Type B pancreatic cell (in vitro differentiated cells): ENCODE data around the gene CD8B. TPM values are rescaled to one million over a fixed set of nuclear protein-coding genes. Genes with fewer than 3 reads are reported as not detected.
"Not testable (repeated sequence)": the region's sequence is repeated elsewhere in the genome, so short reads cannot be mapped to it uniquely, and the experiment has no call there.

Experiments used
- DNase-seq: peaks from one replicate; pipeline ENCODE4 v3.0.0; 2021; ENCODE audit warnings: mixed read lengths; ENCODE audit not compliant: unreplicated experiment; ENCODE audit errors: extremely low spot score
- H3K27ac Mint-ChIP-seq: 2 replicates; pipeline ENCODE4 v1.8.0; 2021; ENCODE audit warnings: mild to moderate bottlenecking, mixed read lengths
- H3K27me3 Mint-ChIP-seq: 2 replicates; pipeline ENCODE4 v1.8.0; 2021; ENCODE audit warnings: mixed read lengths
- H3K36me3 Mint-ChIP-seq: 2 replicates; pipeline ENCODE4 v1.8.0; 2021; ENCODE audit warnings: mixed read lengths
- H3K4me1 Mint-ChIP-seq: one replicate; pipeline ENCODE4 v1.8.0; 2021; ENCODE audit warnings: mixed read lengths; ENCODE audit not compliant: unreplicated experiment
- H3K4me3 Mint-ChIP-seq: 2 replicates; pipeline ENCODE4 v1.8.0; 2021; ENCODE audit warnings: mild to moderate bottlenecking, mixed read lengths
- H3K9me3 Mint-ChIP-seq: 2 replicates; pipeline ENCODE4 v1.8.0; 2021; ENCODE audit warnings: mixed read lengths
- long read RNA-seq: library from polyadenylated mRNA; unstranded; transcript quantifications from one replicate; pipeline ENCODE4 v2.0.0, GENCODE V29; 2020
- total RNA-seq: library from RNA; stranded (reverse); gene quantifications from 2 replicates; pipeline ENCODE4 v1.2.1, GENCODE V29; 2021; ENCODE audit warnings: low replicate concordance

Gene CD8B
- 0.93 and 2.4 TPM in 2 replicates for total RNA-seq
- long read RNA-seq, partial matches to known transcripts = 0 of 4 reads
- long read RNA-seq, other reads (novel, unspliced or antisense) = 1 of 4 reads

DNA sequence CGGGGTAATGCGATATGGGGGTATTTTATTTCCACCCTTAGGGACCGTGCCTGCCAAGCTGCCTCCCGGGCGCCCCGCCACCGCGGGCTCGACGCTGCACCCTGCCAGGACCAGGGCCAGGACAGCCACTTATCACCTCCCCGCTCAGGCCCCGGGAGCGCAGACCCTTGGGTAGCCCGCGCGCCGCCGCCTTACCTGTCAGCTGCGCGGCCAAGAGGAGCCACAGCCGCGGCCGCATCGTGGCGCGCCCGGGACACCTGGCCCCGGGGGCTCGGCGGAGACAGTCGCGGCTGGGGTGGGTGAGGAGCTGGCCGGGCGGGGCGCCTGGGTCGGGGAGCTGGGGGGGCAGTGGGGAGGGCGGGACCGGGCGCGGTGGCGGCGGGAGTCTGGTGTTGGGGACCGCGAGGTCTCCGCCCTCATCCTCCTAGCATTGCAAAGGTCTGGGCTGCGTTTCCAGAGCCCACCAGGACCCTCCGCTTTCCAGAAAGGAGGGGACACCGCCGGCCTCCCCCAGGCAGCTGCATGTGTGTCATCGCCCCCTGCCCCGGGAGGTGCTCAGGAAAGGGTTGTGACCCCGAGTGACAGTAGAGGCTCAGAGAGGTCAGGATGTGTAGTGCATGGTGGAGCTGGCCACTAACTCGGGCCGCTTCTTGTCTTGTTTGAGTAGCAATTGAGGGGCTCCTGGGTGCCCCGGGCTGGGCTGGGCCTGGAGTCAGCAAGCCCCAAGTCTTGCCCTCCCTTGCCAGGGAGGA is at the start of gene CD8B:
Gene CD8B, minus strand, starts transcription at position 259 of the 752 bp plus-strand sequence. Its CDS starts 21 bp downstream, at position 238.
- peak within 1 kb of the TSS; percentile 39 for H3K4me3 Mint-ChIP-seq
- H3K4me1 Mint-ChIP-seq, H3K27ac Mint-ChIP-seq, H3K36me3 Mint-ChIP-seq, H3K9me3 Mint-ChIP-seq, DNase-seq: not testable (repeated sequence)
- peaks cover 18% of the 10 kb centered on the region for H3K27me3 Mint-ChIP-seq

DNA sequence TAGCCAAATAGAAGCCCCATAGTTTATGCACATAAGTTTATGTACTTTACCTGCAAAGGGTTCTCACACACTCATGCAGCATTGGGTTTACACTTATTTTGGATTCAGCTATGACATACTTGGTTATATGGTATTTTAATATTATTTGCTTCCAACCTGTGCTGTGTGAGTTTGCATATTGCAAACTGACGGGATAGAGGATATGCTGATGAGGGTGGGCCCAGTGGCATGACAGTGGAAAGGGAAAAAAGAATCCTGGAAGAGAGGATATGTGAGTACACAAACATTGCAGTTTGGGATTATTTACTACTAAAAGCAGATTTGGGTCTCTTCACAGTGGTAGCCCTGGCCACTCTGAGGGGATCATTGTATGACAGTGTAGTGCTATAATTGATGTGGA is 44.2 kb upstream of the CD8B start:
- not testable (repeated sequence) for DNase-seq, H3K4me1 Mint-ChIP-seq, H3K9me3 Mint-ChIP-seq, H3K27ac Mint-ChIP-seq, H3K36me3 Mint-ChIP-seq, H3K27me3 Mint-ChIP-seq, H3K4me3 Mint-ChIP-seq

DNA sequence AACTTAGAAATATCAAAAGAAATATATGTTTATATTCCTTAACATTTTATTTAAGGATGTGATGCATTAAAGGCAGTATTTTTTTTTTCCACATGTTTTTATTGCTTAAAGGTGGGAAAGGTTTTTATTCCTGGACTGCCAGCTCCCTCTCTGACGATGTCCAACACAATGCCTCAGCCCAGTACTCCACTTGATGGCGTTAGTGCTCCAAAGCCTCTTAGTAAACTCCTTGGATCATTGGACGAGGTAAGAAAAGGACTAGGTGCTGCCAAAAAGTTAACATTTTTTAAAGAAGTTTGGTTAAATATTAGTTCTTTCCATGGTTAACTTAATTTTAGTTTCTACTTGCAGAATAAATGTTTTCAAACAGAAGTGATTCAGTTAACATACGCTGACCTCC is 39.0 kb upstream of the CD8B start:
- H3K27ac Mint-ChIP-seq, H3K4me3 Mint-ChIP-seq, H3K36me3 Mint-ChIP-seq, H3K4me1 Mint-ChIP-seq, DNase-seq, H3K27me3 Mint-ChIP-seq, H3K9me3 Mint-ChIP-seq: not testable (repeated sequence)

DNA sequence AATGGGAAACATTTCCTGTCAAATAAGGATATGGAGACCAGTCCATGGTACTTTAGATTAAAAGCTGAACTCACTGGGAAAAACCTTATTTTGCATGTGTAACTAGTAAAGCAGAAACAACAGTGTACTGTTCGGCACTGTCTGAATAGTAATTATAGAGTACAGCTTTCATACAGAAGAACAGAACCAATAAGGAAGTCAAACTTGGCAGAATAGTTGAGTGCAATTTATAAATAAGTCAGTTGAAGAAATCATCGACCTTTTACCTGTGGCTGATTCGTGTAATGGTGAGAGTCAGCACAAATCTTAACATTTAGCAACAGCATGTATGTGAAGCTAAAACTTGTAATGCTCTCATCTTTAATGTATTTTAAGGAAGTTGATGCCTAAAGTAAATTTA is 24.3 kb upstream of the CD8B start:
- H3K36me3 Mint-ChIP-seq, H3K9me3 Mint-ChIP-seq, H3K27ac Mint-ChIP-seq, DNase-seq, H3K27me3 Mint-ChIP-seq, H3K4me1 Mint-ChIP-seq, H3K4me3 Mint-ChIP-seq: not testable (repeated sequence)

DNA sequence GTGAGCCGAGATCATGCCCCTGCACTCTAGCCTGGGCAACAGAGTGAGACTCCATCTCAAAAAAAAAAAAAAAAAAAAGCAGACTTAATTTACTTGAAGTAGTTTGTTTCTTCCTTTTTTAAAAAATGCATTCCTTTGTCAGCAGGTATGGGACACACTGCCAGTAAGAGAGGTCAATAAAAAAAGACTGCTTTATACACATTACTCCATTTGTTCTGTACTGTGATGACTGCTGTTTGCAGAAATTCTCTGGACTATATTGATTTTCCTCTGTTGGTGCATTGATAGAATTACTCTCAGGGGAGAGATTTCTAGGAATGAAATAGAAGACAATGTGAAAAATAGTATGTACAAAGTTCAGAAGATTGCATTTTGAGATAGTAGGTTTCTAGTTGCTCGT is 21.2 kb upstream of the CD8B start:
- not testable (repeated sequence) for H3K27me3 Mint-ChIP-seq, H3K27ac Mint-ChIP-seq, H3K4me3 Mint-ChIP-seq, DNase-seq, H3K9me3 Mint-ChIP-seq, H3K4me1 Mint-ChIP-seq, H3K36me3 Mint-ChIP-seq

DNA sequence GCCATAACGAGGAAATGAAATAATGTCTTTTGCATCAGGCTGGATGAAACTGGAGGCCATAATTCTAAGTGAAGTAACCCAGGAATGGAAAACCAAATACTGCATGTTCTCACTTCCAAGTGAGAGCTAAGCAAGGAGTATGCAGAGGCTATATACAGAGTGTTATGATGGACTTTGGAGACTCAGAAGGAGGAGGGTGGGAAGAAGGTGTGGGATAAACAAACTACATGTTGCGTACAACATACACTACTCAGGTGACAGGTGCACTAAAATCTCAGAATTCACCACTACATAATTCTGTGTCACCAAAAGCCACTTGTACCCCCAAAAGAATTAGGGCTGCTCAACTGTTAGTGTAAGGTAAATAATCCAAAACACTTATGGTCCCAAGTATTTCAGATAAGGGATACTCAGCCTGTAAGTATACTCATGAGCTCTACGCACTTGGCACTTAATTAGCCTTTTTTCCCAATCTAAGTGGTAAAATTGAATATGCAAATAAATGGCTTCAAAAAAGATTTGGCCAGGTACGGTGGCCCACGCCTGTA is 20.5 kb upstream of the CD8B start:
- not testable (repeated sequence) for H3K27me3 Mint-ChIP-seq, H3K9me3 Mint-ChIP-seq, DNase-seq, H3K36me3 Mint-ChIP-seq, H3K27ac Mint-ChIP-seq, H3K4me3 Mint-ChIP-seq, H3K4me1 Mint-ChIP-seq

DNA sequence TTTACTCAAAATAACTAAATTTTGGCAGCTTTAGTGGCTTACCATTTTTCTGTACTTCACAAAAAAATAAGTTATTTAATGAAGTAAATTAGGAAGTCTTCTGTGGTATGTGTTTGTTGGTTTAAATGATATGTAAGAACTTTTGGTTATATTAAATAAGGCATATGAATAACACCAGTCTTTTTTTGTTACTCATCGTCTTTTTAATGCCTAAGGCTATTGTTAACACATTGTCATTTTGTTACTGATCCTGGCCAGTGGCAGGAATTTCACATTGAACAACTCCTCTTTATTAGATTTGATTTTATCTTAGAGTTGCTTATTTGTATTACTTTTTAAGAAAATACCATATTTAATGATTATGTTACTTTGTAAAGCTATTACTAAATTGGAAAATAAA is 17.3 kb upstream of the CD8B start:
- H3K9me3 Mint-ChIP-seq, DNase-seq, H3K4me3 Mint-ChIP-seq: not testable (repeated sequence)

DNA sequence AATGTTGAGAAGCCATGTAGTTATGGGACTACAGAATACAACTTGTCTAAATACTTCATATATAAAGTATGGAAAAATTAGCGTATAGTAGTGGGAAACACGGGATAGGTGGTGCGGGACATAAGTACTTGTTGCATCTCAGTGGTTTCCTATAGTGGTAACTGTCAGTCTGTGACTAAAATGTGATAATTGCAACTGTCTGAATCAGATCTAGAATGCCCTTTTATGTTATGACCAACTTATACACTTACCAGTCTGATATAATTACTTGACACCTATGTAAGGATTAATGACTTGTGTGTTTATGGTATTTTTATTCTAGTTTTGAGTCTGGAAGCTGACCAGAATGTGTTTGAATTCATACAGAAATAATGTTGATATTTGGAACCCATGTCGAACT is 9.3 kb upstream of the CD8B start:
- H3K27me3 Mint-ChIP-seq, H3K4me3 Mint-ChIP-seq: not testable (repeated sequence)

More for the DNA sequence above, 17.3 kb upstream of the CD8B start:
- H3K27ac Mint-ChIP-seq, H3K4me1 Mint-ChIP-seq, H3K36me3 Mint-ChIP-seq, H3K27me3 Mint-ChIP-seq: not testable (repeated sequence)

DNA sequence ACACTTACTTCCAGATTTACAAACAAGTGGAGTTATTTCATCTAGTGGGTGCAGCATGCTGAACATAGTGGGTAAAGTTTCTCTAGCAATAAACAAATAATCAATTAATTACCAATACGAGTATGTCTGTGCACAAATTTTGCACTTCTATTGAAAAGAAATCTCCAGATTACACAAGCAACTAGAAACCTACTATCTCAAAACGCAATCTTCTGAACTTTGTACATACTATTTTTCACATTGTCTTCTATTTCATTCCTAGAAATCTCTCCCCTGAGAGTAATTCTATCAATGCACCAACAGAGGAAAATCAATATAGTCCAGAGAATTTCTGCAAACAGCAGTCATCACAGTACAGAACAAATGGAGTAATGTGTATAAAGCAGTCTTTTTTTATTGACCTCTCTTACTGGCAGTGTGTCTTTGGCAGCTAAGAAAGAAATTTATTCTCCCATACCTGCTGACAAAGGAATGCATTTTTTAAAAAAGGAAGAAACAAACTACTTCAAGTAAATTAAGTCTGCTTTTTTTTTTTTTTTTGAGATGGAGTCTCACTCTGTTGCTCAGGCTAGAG is 7.3 kb upstream of the CD8B start:
- H3K4me1 Mint-ChIP-seq, DNase-seq, H3K36me3 Mint-ChIP-seq, H3K27me3 Mint-ChIP-seq, H3K9me3 Mint-ChIP-seq, H3K4me3 Mint-ChIP-seq, H3K27ac Mint-ChIP-seq: not testable (repeated sequence)

More for the DNA sequence above, 9.3 kb upstream of the CD8B start:
- H3K4me1 Mint-ChIP-seq, H3K36me3 Mint-ChIP-seq, H3K27ac Mint-ChIP-seq, H3K9me3 Mint-ChIP-seq, DNase-seq: not testable (repeated sequence)

DNA sequence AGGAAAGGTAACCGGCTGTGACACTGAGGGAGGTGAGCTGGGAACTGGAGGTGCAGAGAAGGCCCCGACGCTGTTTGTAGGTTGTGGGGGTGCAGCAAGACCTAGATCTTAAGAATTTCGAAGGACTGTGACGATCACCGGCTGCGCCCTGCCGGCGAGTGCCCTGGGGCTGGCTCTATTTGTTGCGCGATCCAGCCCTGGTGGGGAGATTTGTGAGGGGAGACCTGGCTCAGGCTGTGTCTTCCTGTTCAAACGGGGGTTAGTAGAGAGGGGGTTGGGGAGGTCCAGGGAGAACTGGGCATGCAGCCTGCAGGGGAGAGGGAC is 656 bp upstream of the CD8B start:
- not testable (repeated sequence) for H3K4me3 Mint-ChIP-seq, H3K9me3 Mint-ChIP-seq, H3K36me3 Mint-ChIP-seq, H3K27ac Mint-ChIP-seq, H3K4me1 Mint-ChIP-seq, DNase-seq
- H3K27me3 Mint-ChIP-seq = peaks cover 18% of the 10 kb centered on the region

DNA sequence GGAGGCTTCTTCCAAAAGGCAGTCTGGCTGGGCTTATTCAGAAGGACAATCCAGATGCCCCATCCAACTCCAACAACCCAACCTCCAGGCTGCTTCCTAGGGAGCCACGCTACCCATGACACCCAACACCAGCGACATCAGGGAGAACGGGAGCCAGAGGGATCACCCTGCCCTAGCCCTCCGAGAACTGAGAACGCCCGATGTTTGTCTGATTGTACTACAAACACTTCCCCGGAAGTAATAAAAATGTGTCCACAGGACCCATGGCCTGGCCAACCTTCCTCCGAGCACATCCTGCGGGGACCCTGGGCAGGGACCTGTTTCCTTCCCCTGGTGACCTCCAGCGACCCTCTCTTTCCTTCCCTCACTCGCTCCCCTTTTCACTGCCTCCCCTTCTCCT is 511 bp downstream of the CD8B start:
- Mint-ChIP-seq H3K27me3 (peaks cover 18% of the 10 kb centered on the region), H3K4me3 (peak overlapping the region; percentile 39)
- not testable (repeated sequence) for H3K4me1 Mint-ChIP-seq, DNase-seq, H3K27ac Mint-ChIP-seq, H3K36me3 Mint-ChIP-seq, H3K9me3 Mint-ChIP-seq

DNA sequence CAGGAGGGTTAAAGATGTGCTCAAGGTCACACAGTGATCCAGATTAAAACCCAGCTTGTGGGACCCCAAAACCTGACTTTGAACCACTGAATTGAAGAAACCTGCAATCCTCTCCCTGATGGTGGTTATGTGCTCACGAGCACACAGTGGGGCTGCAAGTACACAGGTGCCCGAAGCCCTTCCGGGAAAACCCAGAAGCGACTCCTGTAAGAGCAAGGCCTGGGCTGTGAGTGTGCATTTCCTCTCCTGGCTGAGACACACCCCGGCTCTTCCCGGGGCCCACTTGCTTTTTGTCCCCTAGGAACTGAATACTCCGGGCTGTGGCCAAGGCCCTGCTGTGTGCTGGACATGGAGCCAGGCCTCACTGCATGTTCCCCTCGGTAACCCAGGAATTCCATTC is 1.1 kb downstream of the CD8B start:
- not testable (repeated sequence) for H3K4me1 Mint-ChIP-seq, H3K9me3 Mint-ChIP-seq, H3K4me3 Mint-ChIP-seq, H3K27ac Mint-ChIP-seq, DNase-seq, H3K36me3 Mint-ChIP-seq
- peaks cover 18% of the 10 kb centered on the region for H3K27me3 Mint-ChIP-seq

DNA sequence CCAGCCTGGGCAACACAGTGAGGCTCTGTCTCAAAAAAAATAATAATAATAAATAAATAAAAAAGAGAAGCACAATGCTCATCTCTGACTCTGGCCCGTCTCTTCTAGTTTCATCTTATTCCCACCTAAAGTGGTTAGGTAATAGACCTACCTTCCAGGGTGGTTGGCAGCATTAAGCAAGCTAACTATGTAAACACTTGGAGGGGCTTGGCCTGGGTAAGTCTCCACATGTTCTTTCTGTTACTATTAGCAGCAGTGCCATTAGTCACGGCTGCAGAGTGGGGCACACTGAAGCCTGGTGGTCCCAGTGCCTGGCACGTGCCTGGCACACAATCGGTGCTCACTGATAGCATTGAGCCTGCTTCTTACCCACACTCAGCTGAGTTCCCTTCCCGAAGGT is 4.0 kb downstream of the CD8B start:
- not testable (repeated sequence) for H3K27me3 Mint-ChIP-seq, DNase-seq, H3K4me1 Mint-ChIP-seq, H3K36me3 Mint-ChIP-seq, H3K4me3 Mint-ChIP-seq, H3K9me3 Mint-ChIP-seq, H3K27ac Mint-ChIP-seq

DNA sequence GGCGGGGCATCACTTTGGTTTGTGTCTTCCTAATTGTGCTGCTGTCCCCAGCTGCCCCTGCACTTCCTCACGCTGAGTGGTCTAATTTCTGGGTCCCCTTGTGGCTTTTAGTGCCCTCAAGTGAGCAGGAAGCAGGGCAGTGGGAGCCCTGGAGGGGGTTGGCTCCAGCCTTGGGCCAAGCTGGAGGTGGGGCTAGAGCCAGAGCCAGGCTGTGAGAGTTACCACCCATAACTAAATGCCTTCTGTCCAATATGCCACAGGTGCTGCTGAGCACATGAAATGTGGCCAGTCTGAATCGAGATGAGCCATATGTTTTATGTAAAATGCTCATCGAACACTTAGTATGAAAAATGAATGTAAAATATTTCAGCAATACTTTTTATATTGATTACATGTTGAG is 5.2 kb downstream of the CD8B start:
- not testable (repeated sequence) for H3K4me3 Mint-ChIP-seq, H3K27ac Mint-ChIP-seq, DNase-seq, H3K4me1 Mint-ChIP-seq, H3K9me3 Mint-ChIP-seq, H3K36me3 Mint-ChIP-seq, H3K27me3 Mint-ChIP-seq
